HG03565 (cell line): ENCODE data around the gene GAL.

Experiments
- ATAC-seq: cut with Tn5 transposase; IDR thresholded peaks from one replicate; pipeline ENCODE4 v1.9.1; 2021; ENCODE audit warnings: mild to moderate bottlenecking, moderate library complexity; ENCODE audit not compliant: unreplicated experiment

The GAL gene

GRCh38 chr11:68707527-68707926, 23.2 kb downstream of the GAL start:
- ATAC-seq = no peak

- ATAC-seq = no peak
Measured at GRCh38 chr11:68709062-68709461, 24.7 kb downstream of the GAL start.

- no peak for ATAC-seq
Measured at GRCh38 chr11:68710409-68710808, 26.1 kb downstream of the GAL start.

- no peak for ATAC-seq
Measured at GRCh38 chr11:68711114-68711513, 26.8 kb downstream of the GAL start.

- no peak for ATAC-seq
Measured at GRCh38 chr11:68714060-68714856, 29.9 kb downstream of the GAL start.

GRCh38 chr11:68715456-68716122, 31.2 kb downstream of the GAL start:
- ATAC-seq = no peak

- ATAC-seq = no peak
Measured at GRCh38 chr11:68721075-68721474, 36.7 kb downstream of the GAL start.

GRCh38 chr11:68722143-68722542, 37.8 kb downstream of the GAL start:
- ATAC-seq = no peak

- ATAC-seq = no peak
Measured at GRCh38 chr11:68724293-68724692, 39.9 kb downstream of the GAL start.

GRCh38 chr11:68727783-68728182, 43.4 kb downstream of the GAL start:
- no peak for ATAC-seq

- no peak for ATAC-seq
Measured at GRCh38 chr11:68734111-68734510, 49.8 kb downstream of the GAL start.

GRCh38 chr11:68735125-68735524, 50.8 kb downstream of the GAL start:
- no peak for ATAC-seq

GRCh38 chr11:68735646-68736045, 51.3 kb downstream of the GAL start:
- no peak for ATAC-seq
